Neutrophil (primary cell): ENCODE measurements around the gene CUTC.

Source experiments
- H3K27ac ChIP-seq: fragments of 200-600 bp; sonication (generic); 2 replicates; pipeline ENCODE4 v1.5.1; 2016; ENCODE audit warnings: mild to moderate bottlenecking, moderate library complexity
- H3K27me3 ChIP-seq: fragments of 200-600 bp; sonication (generic); 2 replicates; pipeline ENCODE4 v1.6.0; 2016; ENCODE audit warnings: mild to moderate bottlenecking
- H3K36me3 ChIP-seq: fragments of 200-600 bp; sonication (generic); 2 replicates; pipeline ENCODE4 v1.5.1; 2017
- H3K4me1 ChIP-seq, 2 experiments: fragments of 200-600 bp in 1 of 2; sonication (generic) in 1 of 2; 1 replicate in 1 of 2; 2 replicates in 1 of 2; pipeline versions ENCODE4 v1.5.1 to v1.6.1; 2013 to 2016; ENCODE audit warnings: low read depth in 1 of 2, low read length in 1 of 2, mild to moderate bottlenecking in 1 of 2, moderate library complexity in 1 of 2; ENCODE audit not compliant: control insufficient read depth in 1 of 2, insufficient read depth in 1 of 2
- H3K4me3 ChIP-seq, 2 experiments: fragments of 200-600 bp in 1 of 2; sonication (generic) in 1 of 2; 1 replicate in 1 of 2; 2 replicates in 1 of 2; pipeline ENCODE4 v1.5.1; 2013 to 2016; ENCODE audit warnings: low read depth in 1 of 2, low read length in 1 of 2, mild to moderate bottlenecking in 1 of 2, moderate library complexity in 1 of 2
- H3K9me3 ChIP-seq: fragments of 200-600 bp; sonication (generic); 2 replicates; pipeline ENCODE4 v1.5.1; 2016
- TF ChIP-seq, protein P1 (sequence below): fragments of 200-600 bp; sonication (generic); IDR thresholded peaks from 2 replicates; pipeline ENCODE4 v1.5.1; 2016; ENCODE audit warnings: antibody characterized with exemption

Gene CUTC

DNA sequence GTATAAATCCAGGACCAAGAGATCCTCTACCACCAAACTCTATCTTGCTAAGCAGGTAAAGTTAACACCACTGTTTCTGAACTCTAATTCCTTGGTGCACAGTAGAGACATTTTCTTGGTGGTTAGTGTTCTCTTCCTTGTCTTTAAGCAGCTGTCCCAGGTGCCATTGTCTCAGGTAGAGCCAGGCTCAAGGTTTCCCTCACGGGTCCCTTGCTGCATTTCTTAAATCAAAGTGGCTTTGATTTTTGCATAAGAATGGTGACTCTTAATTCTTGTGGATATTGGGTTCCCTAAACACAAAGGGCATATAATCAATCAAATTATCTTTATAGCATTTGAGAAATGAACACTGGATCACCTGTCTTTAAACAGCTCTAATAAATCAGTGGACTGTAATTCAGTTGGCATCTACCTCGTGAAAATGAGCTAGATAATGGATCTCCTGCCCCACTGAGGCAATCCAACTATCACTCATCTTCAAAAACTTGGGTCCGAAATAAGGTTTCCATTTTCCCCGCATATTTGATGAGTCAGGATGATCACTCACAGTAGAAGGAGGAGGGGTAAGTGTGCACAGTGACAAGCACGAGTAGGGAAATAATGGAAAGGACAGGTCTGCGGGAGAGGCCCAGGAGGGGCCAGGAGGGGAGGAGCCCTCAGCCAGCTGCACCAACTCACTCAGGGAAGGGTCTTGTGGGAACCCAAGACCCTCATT lies 52.9 kb downstream of the CUTC start:
- no peaks in the 10 kb centered on the region for H3K27me3 ChIP-seq
- no peaks in the 10 kb centered on the region for H3K9me3 ChIP-seq
- peaks cover 3 to 19% of the 10 kb centered on the region in 2 experiments for H3K4me1 ChIP-seq
- no peak overlapping the region for H3K4me3 ChIP-seq
- no peaks in the 10 kb centered on the region for H3K36me3 ChIP-seq
- no peak overlapping the region for H3K27ac ChIP-seq
- TF ChIP-seq, protein P1, sequence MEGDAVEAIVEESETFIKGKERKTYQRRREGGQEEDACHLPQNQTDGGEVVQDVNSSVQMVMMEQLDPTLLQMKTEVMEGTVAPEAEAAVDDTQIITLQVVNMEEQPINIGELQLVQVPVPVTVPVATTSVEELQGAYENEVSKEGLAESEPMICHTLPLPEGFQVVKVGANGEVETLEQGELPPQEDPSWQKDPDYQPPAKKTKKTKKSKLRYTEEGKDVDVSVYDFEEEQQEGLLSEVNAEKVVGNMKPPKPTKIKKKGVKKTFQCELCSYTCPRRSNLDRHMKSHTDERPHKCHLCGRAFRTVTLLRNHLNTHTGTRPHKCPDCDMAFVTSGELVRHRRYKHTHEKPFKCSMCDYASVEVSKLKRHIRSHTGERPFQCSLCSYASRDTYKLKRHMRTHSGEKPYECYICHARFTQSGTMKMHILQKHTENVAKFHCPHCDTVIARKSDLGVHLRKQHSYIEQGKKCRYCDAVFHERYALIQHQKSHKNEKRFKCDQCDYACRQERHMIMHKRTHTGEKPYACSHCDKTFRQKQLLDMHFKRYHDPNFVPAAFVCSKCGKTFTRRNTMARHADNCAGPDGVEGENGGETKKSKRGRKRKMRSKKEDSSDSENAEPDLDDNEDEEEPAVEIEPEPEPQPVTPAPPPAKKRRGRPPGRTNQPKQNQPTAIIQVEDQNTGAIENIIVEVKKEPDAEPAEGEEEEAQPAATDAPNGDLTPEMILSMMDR: no peak

DNA sequence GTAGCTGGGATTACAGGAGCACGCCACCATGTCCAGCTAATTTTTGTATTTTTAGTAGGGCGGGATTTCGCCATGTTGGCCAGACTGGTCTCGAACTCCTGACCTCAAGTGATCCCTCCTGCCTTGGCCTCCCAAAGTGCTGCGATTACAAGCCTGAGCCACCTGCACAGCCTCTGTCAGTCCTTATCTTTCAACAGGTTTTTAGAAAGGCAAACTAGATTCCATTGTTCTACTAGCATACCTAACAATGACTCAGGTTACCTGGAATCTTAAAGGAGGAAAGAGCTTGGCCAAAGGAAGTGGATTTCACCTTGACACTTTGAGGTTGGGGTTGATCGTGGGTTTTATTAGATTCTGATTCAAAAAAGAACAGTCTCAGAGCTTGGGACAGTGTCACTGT lies 53.6 kb downstream of the CUTC start:
- Histone ChIP-seq H3K27me3 (no peaks in the 10 kb centered on the region), H3K36me3 (no peaks in the 10 kb centered on the region), H3K27ac (no peak overlapping the region), H3K4me1 (peaks cover 0 to 11% of the 10 kb centered on the region in 2 experiments), H3K4me3 (no peak overlapping the region), H3K9me3 (no peaks in the 10 kb centered on the region)
- TF ChIP-seq, protein P1: no peak

DNA sequence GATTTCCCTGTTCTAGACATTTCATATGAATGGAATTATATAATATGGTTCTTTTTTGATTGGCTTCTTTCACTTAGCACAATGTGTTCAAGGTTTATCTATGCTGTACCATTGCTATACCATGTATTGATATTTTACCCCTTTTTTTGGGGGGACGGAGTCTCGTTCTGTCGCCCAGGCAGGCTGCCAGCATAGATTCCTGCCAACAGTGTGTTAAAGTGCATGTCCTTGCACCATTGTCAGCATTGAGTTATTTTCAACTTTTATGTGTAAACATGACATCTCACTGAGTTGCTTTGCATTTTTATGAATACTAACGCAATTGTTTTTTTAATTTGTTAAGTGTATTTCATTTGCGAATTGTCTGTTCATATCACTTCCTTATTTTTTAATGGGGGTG lies 55.3 kb downstream of the CUTC start:
- Histone ChIP-seq H3K27ac (no peak overlapping the region), H3K27me3 (no peaks in the 10 kb centered on the region), H3K9me3 (no peaks in the 10 kb centered on the region), H3K4me1 (peaks cover 0 to 3% of the 10 kb centered on the region in 2 experiments), H3K4me3 (no peak overlapping the region), H3K36me3 (no peaks in the 10 kb centered on the region)
- TF ChIP-seq, protein P1: no peak

DNA sequence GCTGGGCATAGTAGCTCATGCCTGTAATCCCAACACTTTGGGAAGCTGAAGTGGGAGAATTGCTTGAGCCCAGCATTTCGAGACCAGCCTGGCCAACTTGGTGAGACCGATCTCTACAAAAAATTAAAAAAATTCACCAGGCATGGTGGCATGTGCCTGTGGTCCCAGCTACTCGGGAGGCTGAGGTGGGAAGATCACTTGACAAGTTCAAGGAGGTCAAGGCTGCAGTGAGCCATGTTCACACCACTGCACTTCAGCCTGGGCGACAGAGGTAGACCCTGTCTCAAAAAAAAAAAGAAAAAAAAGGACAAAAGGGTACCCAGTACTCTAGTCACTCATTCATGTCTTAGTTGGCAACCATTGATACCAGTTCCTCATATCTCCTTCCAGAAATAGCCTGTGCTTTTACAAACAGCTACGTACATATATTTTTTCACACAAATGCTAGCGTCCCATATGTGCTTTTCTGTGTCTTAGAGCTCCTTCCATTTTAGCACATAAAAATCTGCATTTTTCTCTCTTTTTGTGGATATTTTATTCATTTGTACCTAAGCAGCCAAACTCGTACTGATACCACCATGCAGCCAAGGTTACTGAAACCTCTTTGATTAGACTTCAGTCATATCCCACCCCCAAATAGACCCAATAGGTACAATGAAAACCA lies 55.9 kb downstream of the CUTC start:
- Histone ChIP-seq H3K27ac (no peak overlapping the region), H3K36me3 (no peaks in the 10 kb centered on the region), H3K4me3 (no peak overlapping the region), H3K4me1 (no peaks in the 10 kb centered on the region), H3K9me3 (no peaks in the 10 kb centered on the region), H3K27me3 (no peaks in the 10 kb centered on the region)
- TF ChIP-seq, protein P1: no peak

DNA sequence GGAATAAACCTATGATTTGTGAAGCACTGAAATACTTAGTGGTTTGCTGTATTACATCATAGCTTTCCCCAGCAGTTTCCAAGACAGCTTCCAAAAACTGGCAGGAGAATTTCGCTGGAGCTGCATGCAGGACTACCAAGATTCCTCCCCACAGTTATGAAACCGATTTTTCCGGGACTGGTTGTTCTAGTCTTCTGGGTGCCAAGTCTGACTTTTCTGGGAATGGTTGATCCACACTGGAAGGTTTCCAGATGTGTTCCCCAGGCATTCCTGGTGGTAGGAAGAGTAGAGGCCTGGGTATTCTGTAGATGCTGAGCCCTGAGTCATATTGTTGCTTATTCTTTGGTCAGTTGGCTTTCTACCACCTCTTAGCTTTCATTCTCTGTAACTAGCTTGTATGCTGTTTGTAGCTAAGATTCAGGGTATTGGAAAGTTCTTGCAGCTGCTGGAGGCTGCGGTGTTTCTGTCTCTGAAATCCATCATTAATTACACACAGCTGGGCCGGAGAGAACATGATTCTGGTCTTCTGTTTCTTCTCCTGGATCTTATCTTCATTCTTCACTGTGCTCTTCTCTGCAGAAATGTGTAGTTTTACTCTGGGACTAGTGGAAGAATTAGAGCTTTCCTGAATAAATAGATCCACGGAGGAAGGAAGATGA lies 56.7 kb downstream of the CUTC start:
- H3K36me3 ChIP-seq: no peaks in the 10 kb centered on the region
- H3K4me3 ChIP-seq: no peak overlapping the region
- TF ChIP-seq, protein P1: no peak
- H3K4me1 ChIP-seq: no peaks in the 10 kb centered on the region
- H3K9me3 ChIP-seq: no peaks in the 10 kb centered on the region
- H3K27me3 ChIP-seq: no peaks in the 10 kb centered on the region
- H3K27ac ChIP-seq: no peak overlapping the region
